GM19372 (cell line): Measurements from ENCODE around the gene MRPL42.
"Not testable (repeated sequence)": the region's sequence is repeated elsewhere in the genome, so short reads cannot be mapped to it uniquely, and the experiment has no call there.

ENCODE experiments used
- ATAC-seq: cut with Tn5 transposase; IDR thresholded peaks from one replicate; pipeline ENCODE4 v1.9.1; 2021; ENCODE audit warnings: mild to moderate bottlenecking, low read depth, moderate library complexity; ENCODE audit not compliant: unreplicated experiment

The MRPL42 gene

GRCh38 chr12:93443576-93443975 lies 23.7 kb upstream of the MRPL42 start:
- no peak for ATAC-seq

- ATAC-seq: no peak
These were observed 19.6 kb upstream of the MRPL42 start for GRCh38 chr12:93447555-93448290.

DNA sequence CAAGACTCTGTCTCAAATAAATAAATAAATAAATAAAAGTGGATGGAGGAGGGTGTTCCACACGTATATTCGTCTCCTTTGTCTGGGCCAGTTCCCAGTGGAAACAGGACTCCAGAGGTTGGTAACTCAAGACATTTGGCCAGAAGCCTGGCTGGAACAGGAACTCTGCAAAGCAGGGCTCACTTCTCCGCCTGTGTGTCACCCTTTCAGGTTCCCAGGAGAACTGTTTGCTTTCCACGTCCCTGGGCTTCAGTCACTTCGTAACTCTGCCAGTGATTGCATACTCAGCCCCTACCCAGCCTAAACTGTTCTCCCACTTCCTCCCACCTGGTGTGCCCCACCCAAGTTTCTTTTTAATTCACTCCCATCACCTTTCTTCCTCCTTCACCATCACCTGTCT lies 18.5 kb upstream of the MRPL42 start:
- no peak for ATAC-seq

DNA sequence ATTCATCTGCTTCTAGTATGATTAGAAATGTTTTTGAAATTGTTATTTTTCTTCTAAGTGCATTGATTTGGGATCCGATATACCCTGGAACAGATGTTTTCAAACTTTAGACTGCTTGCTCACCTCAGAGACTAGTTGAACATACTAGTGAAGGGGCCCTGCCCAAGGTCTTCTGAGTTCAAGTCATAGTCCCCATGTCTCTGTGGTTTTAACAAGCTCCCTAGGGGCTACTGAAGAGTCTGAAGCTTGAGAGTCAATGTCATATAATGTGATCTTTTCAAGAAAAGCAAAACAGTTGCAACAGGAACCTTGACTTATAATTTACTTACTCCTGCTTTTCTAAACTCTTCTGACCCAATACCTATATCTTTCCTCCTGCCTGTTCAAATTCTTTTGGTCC lies 18.0 kb upstream of the MRPL42 start:
- no peak for ATAC-seq

DNA sequence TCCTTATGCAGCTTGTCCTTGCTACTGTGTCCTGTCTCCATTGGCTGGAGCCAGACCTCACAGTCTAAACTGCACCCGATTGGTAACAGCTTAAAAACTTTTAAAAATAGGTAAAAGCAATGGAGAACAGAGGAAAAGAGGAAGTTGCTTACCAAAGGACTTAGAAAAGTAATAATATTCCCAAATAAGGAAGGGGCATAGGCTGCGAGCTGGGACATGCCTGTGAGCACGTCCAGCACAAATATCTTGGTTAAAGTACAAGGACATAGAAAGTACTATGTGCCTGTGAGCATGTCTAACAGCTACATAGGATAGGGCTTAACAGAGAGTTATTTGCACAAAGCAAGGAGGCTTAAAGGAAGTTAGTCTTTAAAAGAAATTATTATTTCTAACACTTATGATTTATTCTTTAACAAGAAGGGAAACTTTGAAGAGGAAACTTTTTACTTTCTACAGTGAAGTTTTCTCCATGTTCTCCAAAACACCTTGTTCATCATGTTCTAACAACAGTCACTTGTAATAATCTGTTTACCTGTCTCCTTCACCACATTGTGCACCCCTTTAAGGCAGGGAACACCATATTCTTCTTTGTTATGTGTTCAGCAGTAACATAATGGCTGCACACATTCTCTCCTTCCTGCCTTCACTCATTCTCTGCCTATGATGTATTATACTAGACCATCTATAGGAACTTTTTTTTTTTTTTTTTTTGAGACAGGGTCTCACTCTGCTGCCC lies 15.7 kb upstream of the MRPL42 start:
- ATAC-seq: no peak

- ATAC-seq: no peak
These were observed 13.7 kb upstream of the MRPL42 start for GRCh38 chr12:93453633-93454032.

DNA sequence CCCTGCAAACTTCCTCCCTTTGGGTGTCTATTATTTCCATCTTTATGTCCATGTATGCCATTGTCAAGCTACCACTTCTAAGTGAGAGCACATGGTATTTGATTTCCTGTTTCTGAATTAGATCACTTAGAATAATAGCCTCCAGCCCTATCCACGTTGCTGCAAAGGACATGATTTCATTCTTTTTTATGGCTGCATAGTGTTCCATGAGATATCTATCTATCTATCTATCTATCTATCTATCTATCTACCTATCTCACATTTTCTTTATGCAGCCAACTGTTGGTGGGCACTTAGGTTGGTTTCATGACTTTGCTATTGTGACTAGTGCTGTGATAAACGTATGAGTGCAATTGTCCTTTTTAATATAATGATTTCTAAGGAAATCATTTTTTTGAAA lies 11.2 kb upstream of the MRPL42 start:
- ATAC-seq: no peak

DNA sequence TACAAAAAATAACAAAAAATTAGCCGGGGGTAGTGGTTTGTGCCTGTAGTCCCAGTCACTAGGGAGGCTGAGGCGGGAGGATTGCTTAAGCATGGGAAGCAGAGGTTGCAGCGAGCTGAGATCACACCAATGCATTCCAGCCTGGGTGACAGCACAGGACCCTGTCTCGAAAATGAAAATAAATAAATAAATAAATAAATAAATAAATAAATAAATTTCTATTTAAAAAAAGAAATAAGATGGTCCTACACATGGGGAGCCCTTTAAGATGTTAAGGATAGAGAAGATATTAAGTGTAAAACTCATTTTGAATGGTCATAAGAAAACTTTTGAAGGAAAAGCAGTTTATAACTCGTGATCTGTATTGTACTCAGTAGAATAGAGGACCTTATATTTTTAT lies 8.2 kb upstream of the MRPL42 start:
- no peak for ATAC-seq

DNA sequence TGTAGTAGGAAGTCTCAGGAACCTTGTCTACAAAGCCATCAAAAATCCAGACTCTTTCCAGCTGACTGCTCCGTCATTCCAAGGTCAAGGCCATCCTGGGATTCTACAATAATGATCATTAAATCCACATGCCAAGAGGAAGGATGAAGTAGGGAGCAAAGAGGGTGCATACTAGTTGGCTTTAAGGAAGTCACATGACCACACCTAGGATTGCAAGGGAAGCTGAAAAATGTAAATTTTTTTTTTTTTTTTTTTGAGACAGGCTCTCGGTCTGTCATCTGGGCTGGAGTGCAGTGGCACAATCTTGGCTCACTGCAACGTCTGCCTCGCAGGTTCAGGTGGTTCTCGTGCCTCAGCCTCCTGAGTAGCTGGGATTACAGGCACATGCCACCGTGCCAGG lies 7.3 kb upstream of the MRPL42 start:
- ATAC-seq: no peak

GRCh38 chr12:93460902-93461301 lies 6.4 kb upstream of the MRPL42 start:
- ATAC-seq: no peak

DNA sequence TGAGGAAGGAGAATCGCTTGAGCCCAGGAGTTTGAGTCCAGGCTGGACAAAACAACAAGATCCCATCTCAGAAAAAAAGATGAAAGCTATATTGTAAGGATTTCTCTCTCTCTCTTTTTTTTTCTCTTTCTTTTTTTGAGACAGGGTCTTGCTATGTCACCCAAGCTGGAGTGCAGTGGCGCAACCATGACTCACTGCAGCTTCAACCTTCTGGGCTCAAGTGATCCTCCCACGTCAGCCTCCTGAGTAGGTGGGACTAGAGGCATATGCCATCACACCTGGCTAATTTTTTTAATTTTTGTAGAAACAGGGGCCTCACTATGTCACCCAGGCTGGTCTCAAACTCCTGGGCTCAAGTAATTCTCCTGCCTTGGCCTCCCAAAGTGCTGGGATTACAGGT lies 5.8 kb upstream of the MRPL42 start:
- no peak for ATAC-seq

DNA sequence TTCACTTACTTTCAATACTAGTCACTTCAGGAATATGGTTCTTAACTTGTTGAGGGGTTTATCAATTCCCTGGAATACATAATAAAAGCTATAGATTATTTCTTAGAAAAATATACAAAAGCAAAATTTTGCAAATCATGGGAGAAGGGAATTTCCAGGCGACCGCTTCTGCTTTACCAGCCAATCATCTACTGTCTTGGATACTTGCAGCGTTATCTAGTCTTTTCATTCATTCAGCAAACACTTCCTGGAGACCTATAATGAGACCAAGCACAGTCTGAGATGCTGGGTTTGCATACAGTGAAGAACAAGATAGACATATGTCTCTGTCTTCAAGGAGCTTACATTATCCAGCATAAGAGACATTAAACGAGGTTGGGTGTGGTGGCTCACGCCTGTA lies 1.5 kb upstream of the MRPL42 start:
- ATAC-seq: no peak

- no peak for ATAC-seq
These were observed 526 bp upstream of the MRPL42 start for GRCh38 chr12:93466625-93467350.

GRCh38 chr12:93468008-93468371 lies 676 bp downstream of the MRPL42 start:
- peak; percentile 27 for ATAC-seq

DNA sequence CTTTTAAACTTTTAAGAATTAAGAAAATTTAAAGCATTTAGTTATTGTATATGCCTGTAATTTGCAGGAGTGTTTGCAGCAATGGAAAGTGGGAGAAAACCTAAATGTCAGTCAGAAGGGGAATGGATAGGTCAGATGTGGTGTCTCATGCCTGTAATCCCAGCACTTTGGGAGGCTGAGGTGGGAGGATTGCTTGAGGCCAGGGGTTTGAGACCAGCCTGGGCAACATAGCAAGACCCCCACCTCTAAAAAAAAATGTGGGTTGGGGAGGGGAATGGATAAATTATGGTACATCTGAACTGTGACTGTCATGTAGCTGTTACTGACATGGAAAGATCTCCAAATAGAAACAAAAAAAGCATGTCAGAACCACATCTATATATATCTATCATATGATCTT lies 2.1 kb downstream of the MRPL42 start:
- ATAC-seq: no peak

GRCh38 chr12:93476555-93476954 lies 9.2 kb downstream of the MRPL42 start:
- ATAC-seq: no peak

DNA sequence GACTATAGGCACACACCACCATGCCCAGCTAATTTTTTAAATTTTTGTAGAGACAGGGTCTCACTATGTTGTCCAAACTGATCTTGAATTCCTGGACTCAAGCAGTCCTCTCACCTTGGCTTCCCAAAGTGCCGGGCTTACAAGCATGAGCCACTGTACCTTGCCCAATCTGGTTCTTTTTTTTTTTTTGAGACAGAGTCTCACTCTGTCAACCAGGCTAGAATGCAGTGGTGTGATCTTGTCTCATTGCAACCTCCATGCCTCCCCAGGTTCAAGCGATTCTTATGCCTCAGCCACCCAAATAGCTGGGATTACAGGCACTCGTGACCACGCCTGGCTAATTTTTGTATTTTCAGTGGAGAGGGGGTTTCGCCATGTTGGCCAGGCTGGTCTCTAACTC lies 15.4 kb downstream of the MRPL42 start:
- no peak for ATAC-seq

GRCh38 chr12:93483151-93483807 lies 16.0 kb downstream of the MRPL42 start:
- ATAC-seq: no peak

DNA sequence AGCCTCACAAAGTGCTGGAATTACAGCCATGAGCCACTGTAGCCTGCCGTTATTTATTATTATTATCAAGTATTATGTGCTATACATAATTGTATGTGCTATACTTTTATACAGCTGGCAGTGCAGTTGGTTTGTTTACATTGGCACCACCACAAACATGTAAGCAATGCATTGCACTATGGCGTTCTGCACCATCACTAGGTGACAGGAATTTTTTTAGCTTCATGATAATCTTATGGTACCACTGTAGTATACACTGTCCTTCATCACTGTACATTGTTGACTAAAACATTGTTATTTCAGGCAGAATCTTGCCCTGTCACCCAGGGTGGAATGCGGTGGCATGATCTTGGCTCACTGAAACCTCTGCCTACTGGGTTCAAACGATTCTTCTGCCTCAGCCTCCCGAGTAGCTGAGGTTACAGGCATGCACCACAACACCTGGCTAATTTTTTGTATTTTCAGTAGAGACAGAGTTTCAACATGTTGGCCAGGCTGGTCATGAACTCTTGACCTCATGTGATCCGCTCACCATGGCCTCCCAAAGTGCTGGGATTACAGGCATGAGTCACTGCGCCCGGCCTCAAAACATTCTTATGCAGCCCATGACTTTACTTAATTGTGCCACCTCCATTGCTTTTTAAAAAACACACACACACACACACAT lies 17.1 kb downstream of the MRPL42 start:
- no peak for ATAC-seq

GRCh38 chr12:93492808-93493207 lies 25.5 kb downstream of the MRPL42 start:
- ATAC-seq: not testable (repeated sequence)

DNA sequence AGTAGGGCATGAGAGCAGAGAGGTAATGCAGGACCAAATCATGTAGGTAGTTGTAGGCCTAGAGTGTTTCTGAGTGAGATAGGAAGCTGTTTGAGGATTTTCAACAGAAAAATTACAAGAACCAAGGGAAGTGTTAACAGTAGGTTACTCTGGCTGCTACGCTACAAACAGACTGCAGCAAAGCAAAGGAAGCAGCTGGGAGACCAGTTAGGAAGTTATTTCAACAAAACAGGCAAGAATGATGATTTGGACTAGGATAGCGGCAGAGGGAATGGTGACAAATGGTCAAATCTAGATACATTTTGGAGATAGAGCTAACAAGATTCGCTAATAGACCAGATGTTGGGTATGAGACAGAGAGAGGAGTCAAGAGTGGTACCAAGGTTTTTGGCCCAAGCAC lies 26.8 kb downstream of the MRPL42 start:
- no peak for ATAC-seq
